Activated CD4-positive, alpha-beta T cell treated with anti-CD3 and anti-CD28 coated beads for 1 hour (primary cell): ENCODE measurements around the gene SLC38A2.
"Not testable (repeated sequence)": the region's sequence is repeated elsewhere in the genome, so short reads cannot be mapped to it uniquely, and the experiment has no call there.

ENCODE experiments used
- DNase-seq: peaks from one replicate; pipeline ENCODE4 v3.0.0-alpha.2; 2020

SLC38A2 gene

GRCh38 chr12:46359667-46360280 is 12.8 kb downstream of the SLC38A2 start:
- no peak for DNase-seq

GRCh38 chr12:46358791-46359666 is 13.5 kb downstream of the SLC38A2 start:
- DNase-seq = no peak

- DNase-seq = no peak
Measured at GRCh38 chr12:46358325-46358700, 14.3 kb downstream of the SLC38A2 start.

GRCh38 chr12:46357438-46358324 is 14.9 kb downstream of the SLC38A2 start:
- DNase-seq = no peak

GRCh38 chr12:46356655-46357437 is 15.7 kb downstream of the SLC38A2 start:
- no peak for DNase-seq

- DNase-seq = no peak
Measured at GRCh38 chr12:46354802-46355199, 17.8 kb downstream of the SLC38A2 start.

- DNase-seq = no peak
Measured at GRCh38 chr12:46354111-46354801, 18.3 kb downstream of the SLC38A2 start.

- DNase-seq = no peak
Measured at GRCh38 chr12:46351886-46352650, 20.5 kb downstream of the SLC38A2 start.

- no peak for DNase-seq
Measured at GRCh38 chr12:46351138-46351537, 21.4 kb downstream of the SLC38A2 start.

- DNase-seq = no peak
Measured at GRCh38 chr12:46349253-46349652, 23.3 kb downstream of the SLC38A2 start.

- DNase-seq = no peak
Measured at GRCh38 chr12:46343118-46343852, 29.3 kb downstream of the SLC38A2 start.

- no peak for DNase-seq
Measured at GRCh38 chr12:46342562-46343033, 30.0 kb downstream of the SLC38A2 start.

- DNase-seq = no peak
Measured at GRCh38 chr12:46339051-46339450, 33.5 kb downstream of the SLC38A2 start.

GRCh38 chr12:46332260-46332659 is 40.3 kb downstream of the SLC38A2 start:
- DNase-seq = no peak

- not testable (repeated sequence) for DNase-seq
Measured at GRCh38 chr12:46325075-46325474, 47.5 kb downstream of the SLC38A2 start.

- DNase-seq = no peak
Measured at GRCh38 chr12:46320731-46321130, 51.8 kb downstream of the SLC38A2 start.

- no peak for DNase-seq
Measured at GRCh38 chr12:46318037-46318436, 54.5 kb downstream of the SLC38A2 start.
